ENCODE measurements around the gene CHST6.
A peak's percentile ranks its signal among the peaks of the same experiment; 100 is the strongest.
"Not testable (repeated sequence)": the region's sequence is repeated elsewhere in the genome, so short reads cannot be mapped to it uniquely, and the experiment has no call there.

The CHST6 gene

DNA sequence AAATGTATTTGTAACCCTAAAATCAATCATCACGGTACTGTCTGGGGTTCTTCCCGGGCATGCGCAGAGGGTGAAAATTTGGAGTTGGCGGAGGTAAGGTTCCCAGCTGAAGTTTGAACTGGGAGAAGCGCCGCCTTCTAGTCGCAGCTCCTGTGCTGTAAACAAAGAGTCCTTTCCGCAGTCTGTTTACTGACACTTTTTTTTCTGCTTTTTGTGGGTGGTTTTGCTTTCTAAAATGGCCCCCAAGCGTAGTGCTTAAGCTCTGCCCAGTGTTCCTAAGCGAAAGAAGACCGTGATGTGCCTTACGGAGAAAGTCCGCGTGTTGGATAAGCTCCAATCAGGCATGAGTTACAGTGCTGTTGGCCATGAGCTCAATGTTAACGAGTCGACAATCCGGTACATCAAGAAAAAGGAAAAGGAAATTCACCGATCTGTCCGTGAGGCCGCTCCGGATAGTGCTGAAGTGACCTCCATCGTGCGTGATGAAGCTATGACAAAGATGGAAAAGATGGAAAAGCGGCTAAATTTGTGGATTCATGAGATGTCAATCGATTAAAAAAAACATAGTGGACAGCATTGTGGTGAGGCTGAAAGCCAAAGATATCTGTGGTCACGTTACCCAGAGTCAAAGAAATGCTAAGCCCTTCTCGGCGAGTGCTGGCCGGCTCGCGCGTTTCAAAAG is 61.4 kb downstream of the CHST6 start:
- in situ Hi-C loops (cut with HindIII; ENCODE audit: low sequenced_read_pairs): no loop called here
- TF ChIP-seq, protein P1, sequence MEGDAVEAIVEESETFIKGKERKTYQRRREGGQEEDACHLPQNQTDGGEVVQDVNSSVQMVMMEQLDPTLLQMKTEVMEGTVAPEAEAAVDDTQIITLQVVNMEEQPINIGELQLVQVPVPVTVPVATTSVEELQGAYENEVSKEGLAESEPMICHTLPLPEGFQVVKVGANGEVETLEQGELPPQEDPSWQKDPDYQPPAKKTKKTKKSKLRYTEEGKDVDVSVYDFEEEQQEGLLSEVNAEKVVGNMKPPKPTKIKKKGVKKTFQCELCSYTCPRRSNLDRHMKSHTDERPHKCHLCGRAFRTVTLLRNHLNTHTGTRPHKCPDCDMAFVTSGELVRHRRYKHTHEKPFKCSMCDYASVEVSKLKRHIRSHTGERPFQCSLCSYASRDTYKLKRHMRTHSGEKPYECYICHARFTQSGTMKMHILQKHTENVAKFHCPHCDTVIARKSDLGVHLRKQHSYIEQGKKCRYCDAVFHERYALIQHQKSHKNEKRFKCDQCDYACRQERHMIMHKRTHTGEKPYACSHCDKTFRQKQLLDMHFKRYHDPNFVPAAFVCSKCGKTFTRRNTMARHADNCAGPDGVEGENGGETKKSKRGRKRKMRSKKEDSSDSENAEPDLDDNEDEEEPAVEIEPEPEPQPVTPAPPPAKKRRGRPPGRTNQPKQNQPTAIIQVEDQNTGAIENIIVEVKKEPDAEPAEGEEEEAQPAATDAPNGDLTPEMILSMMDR (IDR thresholded peaks at IDR 0.05; ENCODE audit: low read depth, low read length): no peak

DNA sequence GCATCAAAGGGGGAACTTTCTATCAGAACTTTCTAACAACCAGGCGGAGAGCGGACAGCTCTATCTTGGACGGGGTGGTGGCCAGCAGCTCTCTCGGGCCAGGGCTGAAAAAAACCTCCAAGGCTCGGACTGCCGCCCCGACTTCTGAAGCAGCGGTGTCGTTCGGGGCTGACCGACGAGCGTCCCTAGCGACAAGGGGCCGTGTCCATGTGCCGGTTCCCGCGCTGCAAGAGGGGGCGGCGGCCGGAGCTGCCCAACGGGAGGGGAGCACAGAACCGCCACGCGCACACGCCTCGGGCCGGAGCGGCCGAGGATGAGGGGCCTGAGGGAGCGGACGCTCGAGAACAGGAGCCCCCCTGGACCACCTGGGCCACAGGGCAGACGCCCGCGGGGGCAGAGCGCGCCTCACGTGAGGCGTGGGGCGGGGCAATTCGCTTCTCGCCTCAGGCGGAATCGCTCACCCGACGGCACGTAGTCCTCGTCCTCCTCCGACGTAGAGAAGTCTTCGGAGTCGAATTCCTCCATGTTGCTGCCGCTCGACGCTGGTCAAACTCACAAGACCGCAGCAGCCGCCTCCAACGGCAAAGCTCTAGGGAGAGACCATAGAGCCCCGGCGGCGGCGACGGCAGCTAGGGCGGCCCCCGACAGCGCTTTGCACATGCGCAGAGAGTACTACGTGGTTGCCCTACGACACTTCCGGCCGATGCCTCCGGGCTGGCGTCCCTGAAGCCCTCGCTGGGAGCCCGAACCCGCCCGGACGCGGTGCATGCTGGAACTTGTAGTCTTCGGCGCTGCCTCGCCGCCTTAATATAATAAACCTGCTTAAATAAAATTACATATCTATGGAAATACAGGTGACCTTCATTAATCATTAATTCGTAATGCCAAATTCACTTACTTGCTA is 62.2 kb downstream of the CHST6 start, which contains the start of gene CFDP1:
CFDP1 (minus strand) TSS at position 676 of the 904 bp plus-strand sequence; CDS start at position 525, 151 bp downstream.
- in situ Hi-C loops (cut with HindIII; ENCODE audit: low sequenced_read_pairs): no loop called here
- DNase-seq (ENCODE audit: low read depth, low spot score): peak; percentile 95
- H3K4me3 ChIP-seq (ENCODE audit: low read depth, low read length): peak within 1 kb of the TSS; percentile 96
- TF ChIP-seq, protein P1 (IDR thresholded peaks at IDR 0.05; ENCODE audit: low read depth, low read length): no peak

More for the DNA sequence above, 61.4 kb downstream of the CHST6 start:
- peak; percentile 96 for DNase-seq (ENCODE audit: low read depth, low spot score)
- H3K4me3 ChIP-seq (ENCODE audit: low read depth, low read length): peak overlapping the region; percentile 96

DNA sequence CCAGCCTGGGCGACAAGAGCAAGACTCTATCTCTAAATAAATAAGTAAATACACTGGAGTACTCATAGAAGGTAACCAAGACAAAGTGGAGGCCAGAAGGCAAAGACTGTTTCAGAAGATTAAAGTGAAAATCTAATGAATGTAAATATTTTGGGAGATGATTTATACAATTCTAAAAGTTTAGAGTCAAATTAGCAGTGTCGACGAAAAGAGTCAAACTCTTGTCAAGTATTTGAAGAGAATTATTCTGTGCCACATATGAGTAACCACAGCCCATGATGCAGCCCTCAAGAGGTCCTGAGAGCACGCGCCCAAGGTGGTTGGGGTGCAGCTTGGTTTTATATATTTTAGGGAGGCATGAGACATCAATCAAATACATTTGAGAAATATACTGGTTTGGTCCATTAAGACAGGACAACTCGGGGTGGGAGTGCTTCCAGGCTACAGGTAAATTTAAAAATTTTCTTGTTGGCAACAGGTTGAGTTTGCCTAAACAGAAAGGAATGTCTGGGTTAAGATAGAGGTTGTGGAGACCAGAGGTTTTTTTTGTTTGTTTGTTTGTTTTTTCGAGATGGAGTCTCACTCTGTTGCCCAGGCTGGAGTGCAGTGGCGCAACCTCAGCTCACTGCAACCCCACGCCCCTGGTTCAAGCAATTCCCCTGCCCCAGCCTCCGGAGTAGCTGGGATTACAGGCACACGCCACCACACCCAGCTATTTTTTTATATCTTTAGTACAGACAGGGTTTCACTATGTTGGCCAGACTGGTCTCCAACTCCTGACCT is 65.4 kb downstream of the CHST6 start:
- no peak for DNase-seq (ENCODE audit: low read depth, low spot score)
- TF ChIP-seq, protein P1 (IDR thresholded peaks at IDR 0.05; ENCODE audit: low read depth, low read length): no peak
- H3K4me3 ChIP-seq (ENCODE audit: low read depth, low read length): no peak overlapping the region
- in situ Hi-C loops (cut with HindIII; ENCODE audit: low sequenced_read_pairs): no loop called here

DNA sequence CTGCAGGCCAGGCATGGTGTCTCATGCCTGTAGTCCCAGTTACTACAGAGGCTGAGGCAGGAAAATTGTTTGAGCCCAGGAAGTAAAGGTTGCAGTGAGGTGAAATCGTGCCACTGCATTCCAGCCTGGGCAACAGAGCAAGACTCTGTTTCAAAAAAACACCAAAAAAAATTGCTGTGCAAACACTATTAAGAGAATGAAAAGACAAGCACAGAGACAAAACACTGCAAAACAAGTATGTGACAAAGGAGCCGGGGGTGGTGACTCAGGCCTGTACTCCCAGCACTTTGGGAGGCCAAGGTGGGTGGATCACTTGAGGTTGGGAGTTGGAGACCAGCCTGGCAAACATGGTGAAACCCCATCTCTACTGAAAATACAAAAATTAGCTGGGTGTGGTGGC is 68.7 kb downstream of the CHST6 start:
- DNase-seq (ENCODE audit: low read depth, low spot score); H3K4me3 ChIP-seq (ENCODE audit: low read depth, low read length); in situ Hi-C loops (cut with HindIII; ENCODE audit: low sequenced_read_pairs): not testable (repeated sequence)

DNA sequence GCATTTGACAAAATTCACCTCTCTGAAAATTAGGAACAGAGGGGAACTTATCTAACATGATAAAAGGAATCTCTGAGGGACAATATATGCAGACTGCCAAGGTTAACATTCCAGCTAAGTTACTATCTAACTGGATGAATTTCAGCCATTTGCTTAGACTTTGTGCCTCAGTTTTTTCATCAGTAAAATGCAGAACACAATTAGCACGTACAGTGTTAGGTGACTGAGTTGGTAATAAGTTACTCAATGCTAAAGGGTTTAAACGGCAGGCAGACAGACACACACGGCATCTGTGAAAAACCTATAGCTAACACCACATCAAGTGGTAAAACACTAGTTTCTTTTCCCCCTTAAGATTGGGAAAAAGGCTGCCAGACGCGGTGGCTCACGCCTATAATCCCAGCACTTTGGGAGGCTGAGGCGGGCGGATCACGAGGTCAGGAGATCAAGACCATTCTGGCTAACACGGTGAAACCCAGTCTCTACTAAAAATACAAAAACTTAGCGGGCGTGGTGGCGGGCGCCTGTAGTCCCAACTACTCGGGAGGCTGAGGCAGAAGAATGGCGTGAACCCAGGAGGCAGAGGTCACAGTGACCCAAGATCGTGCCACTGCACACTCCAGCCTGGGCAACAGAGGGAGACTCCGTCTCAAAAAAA is 71.0 kb downstream of the CHST6 start:
- H3K4me3 ChIP-seq (ENCODE audit: low read depth, low read length); DNase-seq (ENCODE audit: low read depth, low spot score); in situ Hi-C loops (cut with HindIII; ENCODE audit: low sequenced_read_pairs): not testable (repeated sequence)

DNA sequence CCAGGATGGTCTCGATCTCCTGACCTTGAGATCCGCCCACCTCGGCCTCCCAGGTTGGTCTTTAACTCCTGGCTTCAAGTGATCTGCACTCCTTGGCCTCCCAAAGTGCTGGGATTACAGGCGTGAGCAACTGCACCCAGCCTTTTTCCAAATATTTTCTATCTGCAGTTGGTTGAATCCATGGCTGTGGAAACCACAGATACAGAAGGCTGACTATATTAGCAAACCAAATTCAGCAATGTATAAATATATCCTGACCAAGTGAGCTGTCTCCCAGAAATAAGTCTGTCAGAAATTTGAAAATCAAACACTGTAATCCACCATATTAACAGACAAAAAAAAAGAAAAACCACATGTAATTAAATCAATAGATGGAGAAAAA is 71.5 kb downstream of the CHST6 start:
- TF ChIP-seq, protein P1 (IDR thresholded peaks at IDR 0.05; ENCODE audit: low read depth, low read length): no peak
- DNase-seq (ENCODE audit: low read depth, low spot score): no peak
- no peak overlapping the region for H3K4me3 ChIP-seq (ENCODE audit: low read depth, low read length)
- in situ Hi-C loops (cut with HindIII; ENCODE audit: low sequenced_read_pairs): no loop called here
